Gastrocnemius medialis (tissue), 4 donors: ENCODE data around the gene NDUFS1.

Experiments
- POLR2A ChIP-seq, 2 donors: fragments of 450-650 bp; IDR thresholded peaks; one replicate each; pipeline ENCODE4 v1.6.1; 2017; ENCODE audit warnings: antibody characterized with exemption in 2 of 2, mild to moderate bottlenecking in 2 of 2, moderate library complexity in 2 of 2
- TF ChIP-seq, protein P1 (sequence below), 5 experiments: fragments of 450-650 bp in 3 of 5; fragments of 200-600 bp in 2 of 5; sonication (generic) in 2 of 5; IDR thresholded peaks in 4 of 5; conservative IDR thresholded peaks in 1 of 5; 1 replicate in 4 of 5; 2 replicates in 1 of 5; pipeline ENCODE4 v1.5.1; 2016 to 2019; ENCODE audit warnings: antibody characterized with exemption in 5 of 5, mild to moderate bottlenecking in 3 of 5, moderate library complexity in 3 of 5

DNA sequence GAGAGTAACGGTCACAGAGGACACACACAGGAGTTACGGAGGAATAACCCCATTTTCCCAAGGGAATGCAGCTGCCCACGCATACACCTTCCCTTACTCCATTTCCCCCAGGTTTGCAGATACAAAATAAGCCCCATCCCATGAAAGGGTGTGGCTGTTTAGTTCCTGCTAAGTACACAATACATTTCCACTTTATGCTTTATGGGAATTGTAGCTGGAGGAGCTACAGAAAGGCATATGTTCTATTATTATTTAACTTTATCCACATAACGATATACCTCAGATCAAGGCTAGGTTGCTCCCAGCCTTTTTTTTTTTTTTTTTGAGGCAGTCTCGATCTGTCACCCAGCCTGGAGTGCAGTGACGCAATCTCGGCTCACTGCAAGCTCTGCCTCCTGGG lies 50.5 kb downstream of the NDUFS1 start:
- TF ChIP-seq, protein P1, sequence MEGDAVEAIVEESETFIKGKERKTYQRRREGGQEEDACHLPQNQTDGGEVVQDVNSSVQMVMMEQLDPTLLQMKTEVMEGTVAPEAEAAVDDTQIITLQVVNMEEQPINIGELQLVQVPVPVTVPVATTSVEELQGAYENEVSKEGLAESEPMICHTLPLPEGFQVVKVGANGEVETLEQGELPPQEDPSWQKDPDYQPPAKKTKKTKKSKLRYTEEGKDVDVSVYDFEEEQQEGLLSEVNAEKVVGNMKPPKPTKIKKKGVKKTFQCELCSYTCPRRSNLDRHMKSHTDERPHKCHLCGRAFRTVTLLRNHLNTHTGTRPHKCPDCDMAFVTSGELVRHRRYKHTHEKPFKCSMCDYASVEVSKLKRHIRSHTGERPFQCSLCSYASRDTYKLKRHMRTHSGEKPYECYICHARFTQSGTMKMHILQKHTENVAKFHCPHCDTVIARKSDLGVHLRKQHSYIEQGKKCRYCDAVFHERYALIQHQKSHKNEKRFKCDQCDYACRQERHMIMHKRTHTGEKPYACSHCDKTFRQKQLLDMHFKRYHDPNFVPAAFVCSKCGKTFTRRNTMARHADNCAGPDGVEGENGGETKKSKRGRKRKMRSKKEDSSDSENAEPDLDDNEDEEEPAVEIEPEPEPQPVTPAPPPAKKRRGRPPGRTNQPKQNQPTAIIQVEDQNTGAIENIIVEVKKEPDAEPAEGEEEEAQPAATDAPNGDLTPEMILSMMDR (IDR thresholded peaks at IDR 0.05 in 4 of 5, conservative IDR thresholded peaks at IDR 0.05 in 1 of 5) = no peak
- no peak for TF ChIP-seq POLR2A (IDR thresholded peaks at IDR 0.05)
